ENCODE data around the gene LAMTOR1. TPM values are rescaled to one million over a fixed set of nuclear protein-coding genes. Genes with fewer than 3 reads are reported as not detected.

LAMTOR1 gene
- total RNA-seq, 1 experiment from 2014 or later, result 160 TPM

DNA sequence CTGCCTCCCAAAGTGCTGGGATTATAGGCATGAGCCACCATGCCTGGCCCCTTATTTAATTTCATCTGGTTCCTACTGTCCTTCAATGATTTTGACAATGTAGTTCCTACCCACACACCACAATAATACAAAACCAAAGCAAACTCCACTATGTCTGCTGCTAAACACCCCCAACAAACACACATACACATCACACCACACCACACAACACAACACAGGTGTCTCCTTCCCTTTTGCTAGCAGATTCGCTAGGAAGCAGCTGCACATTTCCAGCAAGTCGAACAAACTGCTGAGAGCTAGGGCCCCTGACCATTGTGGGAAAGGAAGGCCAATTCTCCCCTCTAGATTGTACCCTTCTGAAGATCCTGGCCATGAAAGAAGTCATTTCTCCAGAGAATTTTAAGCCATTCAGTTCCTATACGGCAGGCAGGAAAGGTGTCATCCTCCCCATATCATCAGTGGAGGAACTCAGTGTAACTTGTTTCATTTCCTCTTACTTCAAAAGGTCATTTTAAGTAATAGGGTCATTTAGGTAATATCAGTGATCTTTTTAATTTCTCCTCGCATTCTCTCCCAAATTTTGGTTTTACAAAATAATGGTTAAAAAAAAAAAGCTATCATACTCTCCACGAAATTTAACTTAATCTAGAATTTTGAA is 41.2 kb downstream of the LAMTOR1 start:
- H3K79me2 ChIP-seq (ENCODE audit: low read length), result peaks cover 46% of the 10 kb centered on the region
- ATAC-seq (no peak), DNase-seq (no peak)
- no peak overlapping the region for H3K27ac ChIP-seq (ENCODE audit: low read length)
- TF ChIP-seq EZH2 (IDR thresholded peaks at IDR 0.05; ENCODE audit: low read length, unreplicated experiment) (no peak), CTCF (conservative IDR thresholded peaks at IDR 0.05; ENCODE audit: low read depth, low read length) (no peak), EZH2phosphoT487 (IDR thresholded peaks at IDR 0.05; ENCODE audit: borderline replicate concordance, low read length) (no peak)
- H3K9me2 ChIP-seq (replicated peaks; ENCODE audit: low read length), result no peaks in the 10 kb centered on the region
- H3K4me3 ChIP-seq (ENCODE audit: low read length), result no peak overlapping the region
- H3K4me2 ChIP-seq (ENCODE audit: low read length), result no peak overlapping the region
- intact Hi-C loops (cut with micrococcal nuclease), result no loop called here
- H3K4me1 ChIP-seq (ENCODE audit: insufficient read depth, low read length), result no peaks in the 10 kb centered on the region
- no peak overlapping the region for H3K9ac ChIP-seq (ENCODE audit: low read length)
- H3K9me3 ChIP-seq (ENCODE audit: low read length), result no peaks in the 10 kb centered on the region
- peaks cover 22% of the 10 kb centered on the region; the same call in 1 of the 2 replicates for H3K36me3 ChIP-seq (ENCODE audit: low read depth, low read length)
- BruUV-seq (replicated peaks), result no TSS peak
- POLR2A ChIA-PET (ENCODE audit: unreplicated experiment), result no interaction called here
- CTCF ChIA-PET, result no interaction called here
- H2AFZ ChIP-seq (ENCODE audit: low read length), result no peak overlapping the region
- H3K27me3 ChIP-seq (ENCODE audit: low read length), result no peaks in the 10 kb centered on the region
- no peaks in the 10 kb centered on the region for H3F3A ChIP-seq (ENCODE audit: low read length, unreplicated experiment)
- 0 out of 2 replicates have a peak, but pooled peaks cover 3% of the 10 kb centered on the region for H4K20me1 ChIP-seq (ENCODE audit: low read length)

GRCh38 chr11:72058416-72059034 is 44.6 kb downstream of the LAMTOR1 start:
- TF ChIP-seq CTCF (conservative IDR thresholded peaks at IDR 0.05; ENCODE audit: low read depth, low read length) (no peak), EZH2 (IDR thresholded peaks at IDR 0.05; ENCODE audit: low read length, unreplicated experiment) (no peak), EZH2phosphoT487 (IDR thresholded peaks at IDR 0.05; ENCODE audit: borderline replicate concordance, low read length) (no peak)
- Histone ChIP-seq H3K79me2 (ENCODE audit: low read length) (peaks cover 48% of the 10 kb centered on the region), H2AFZ (ENCODE audit: low read length) (no peak overlapping the region), H3K9me3 (ENCODE audit: low read length) (no peaks in the 10 kb centered on the region), H3K4me1 (ENCODE audit: insufficient read depth, low read length) (no peaks in the 10 kb centered on the region), H3K27ac (ENCODE audit: low read length) (no peak overlapping the region), H3K27me3 (ENCODE audit: low read length) (no peaks in the 10 kb centered on the region), H3K36me3 (ENCODE audit: low read depth, low read length) (peaks cover 17% of the 10 kb centered on the region; the same call in 1 of the 2 replicates), H3K4me3 (ENCODE audit: low read length) (no peak overlapping the region), H3K9ac (ENCODE audit: low read length) (no peak overlapping the region), H3K9me2 (replicated peaks; ENCODE audit: low read length) (no peaks in the 10 kb centered on the region), H4K20me1 (ENCODE audit: low read length) (peaks cover 6% of the 10 kb centered on the region; the same call in 1 of the 2 replicates), H3K4me2 (ENCODE audit: low read length) (no peak overlapping the region), H3F3A (ENCODE audit: low read length, unreplicated experiment) (no peaks in the 10 kb centered on the region)
- ChIA-PET CTCF (no interaction called here), POLR2A (ENCODE audit: unreplicated experiment) (no interaction called here)
- BruUV-seq (replicated peaks), result no TSS peak
- ATAC-seq (no peak), DNase-seq (no peak)
- intact Hi-C loops (cut with micrococcal nuclease), result no loop called here
